GM12801 (cell line): ENCODE measurements around the gene CAMKK2.

Source experiments
- TF ChIP-seq, protein P1 (sequence below): IDR thresholded peaks from one replicate; pipeline ENCODE4 v1.5.1; 2011; ENCODE audit warnings: control low read depth; ENCODE audit not compliant: insufficient read length; ENCODE audit errors: extremely low read depth

Gene CAMKK2

DNA sequence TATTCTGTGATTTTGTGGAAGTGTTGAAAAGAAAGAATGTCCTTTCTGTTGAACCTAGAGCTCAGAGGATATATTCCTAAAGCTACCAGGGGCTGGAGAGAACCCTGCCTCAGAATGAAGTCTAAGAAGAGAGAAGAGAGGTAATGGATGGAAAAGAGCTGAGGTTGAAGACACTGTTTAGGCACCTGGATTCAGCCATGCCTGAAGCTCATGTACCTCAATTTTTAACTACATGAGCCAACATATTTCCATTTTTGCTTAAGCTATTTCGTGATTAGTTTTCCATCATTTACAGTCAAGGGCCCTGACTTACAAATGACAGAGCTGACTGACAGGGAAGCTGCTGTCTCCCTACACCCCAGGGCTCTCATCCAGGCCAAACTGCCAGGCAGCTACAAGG is 10.7 kb downstream of the CAMKK2 start:
- TF ChIP-seq, protein P1, sequence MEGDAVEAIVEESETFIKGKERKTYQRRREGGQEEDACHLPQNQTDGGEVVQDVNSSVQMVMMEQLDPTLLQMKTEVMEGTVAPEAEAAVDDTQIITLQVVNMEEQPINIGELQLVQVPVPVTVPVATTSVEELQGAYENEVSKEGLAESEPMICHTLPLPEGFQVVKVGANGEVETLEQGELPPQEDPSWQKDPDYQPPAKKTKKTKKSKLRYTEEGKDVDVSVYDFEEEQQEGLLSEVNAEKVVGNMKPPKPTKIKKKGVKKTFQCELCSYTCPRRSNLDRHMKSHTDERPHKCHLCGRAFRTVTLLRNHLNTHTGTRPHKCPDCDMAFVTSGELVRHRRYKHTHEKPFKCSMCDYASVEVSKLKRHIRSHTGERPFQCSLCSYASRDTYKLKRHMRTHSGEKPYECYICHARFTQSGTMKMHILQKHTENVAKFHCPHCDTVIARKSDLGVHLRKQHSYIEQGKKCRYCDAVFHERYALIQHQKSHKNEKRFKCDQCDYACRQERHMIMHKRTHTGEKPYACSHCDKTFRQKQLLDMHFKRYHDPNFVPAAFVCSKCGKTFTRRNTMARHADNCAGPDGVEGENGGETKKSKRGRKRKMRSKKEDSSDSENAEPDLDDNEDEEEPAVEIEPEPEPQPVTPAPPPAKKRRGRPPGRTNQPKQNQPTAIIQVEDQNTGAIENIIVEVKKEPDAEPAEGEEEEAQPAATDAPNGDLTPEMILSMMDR: no peak

DNA sequence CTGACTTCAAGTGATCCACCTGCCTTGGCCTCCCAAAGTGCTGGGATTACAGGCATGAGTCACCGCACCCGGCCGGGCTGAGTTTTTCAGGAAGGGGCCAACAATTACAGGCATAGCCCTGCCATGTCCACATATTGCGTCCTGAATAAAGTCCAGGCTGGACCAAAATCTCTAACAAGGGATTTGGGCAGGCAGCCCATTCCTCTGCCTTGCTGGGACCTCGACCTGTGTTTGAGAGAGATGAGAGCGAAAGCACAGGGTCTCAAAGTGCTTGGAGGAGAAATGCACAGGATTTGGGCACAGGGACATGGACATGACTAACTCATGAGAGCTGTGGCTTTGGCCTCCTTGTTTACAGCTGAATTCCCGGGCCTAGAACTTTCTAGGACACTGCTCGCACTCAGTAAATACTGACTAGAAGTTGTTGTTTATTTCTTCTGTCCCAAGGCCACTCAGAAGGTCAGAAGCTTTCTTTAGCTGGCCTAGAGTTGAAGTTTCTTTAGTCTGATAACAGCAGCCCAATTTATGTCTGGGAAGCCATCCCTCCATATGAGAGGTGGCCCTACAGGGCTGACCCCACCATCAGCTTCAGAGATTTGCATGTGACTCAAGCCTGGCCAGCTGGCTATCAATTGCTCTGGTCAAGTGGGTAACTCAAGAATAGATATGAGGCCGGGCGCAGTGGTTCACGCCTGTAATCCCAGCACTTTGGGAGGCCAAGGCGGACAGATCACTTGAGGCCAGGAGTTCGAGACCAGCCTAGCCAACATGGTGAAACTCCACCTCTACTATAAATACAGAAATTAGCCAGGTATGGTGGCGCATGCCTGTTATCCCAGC is 11.7 kb downstream of the CAMKK2 start:
- TF ChIP-seq, protein P1: no peak

DNA sequence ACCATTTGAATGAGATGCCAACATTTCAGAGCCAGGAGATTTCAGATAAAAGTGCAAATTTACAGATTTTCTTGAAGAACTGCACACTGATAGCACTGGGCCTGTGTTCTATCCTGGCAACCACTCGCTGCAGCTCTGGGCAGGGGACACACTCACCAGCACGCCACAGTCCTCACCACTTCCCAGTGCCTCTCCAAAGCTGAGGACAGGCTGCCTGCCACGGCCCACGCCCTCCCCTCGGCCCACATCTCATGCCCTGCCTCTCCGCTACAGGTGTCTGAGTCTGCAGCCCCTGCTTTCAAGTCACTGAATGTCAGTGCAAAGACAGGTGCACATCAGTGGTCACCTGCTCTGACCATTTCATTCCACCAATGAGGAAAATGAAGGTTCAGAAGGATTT is 12.7 kb downstream of the CAMKK2 start:
- TF ChIP-seq, protein P1: no peak

DNA sequence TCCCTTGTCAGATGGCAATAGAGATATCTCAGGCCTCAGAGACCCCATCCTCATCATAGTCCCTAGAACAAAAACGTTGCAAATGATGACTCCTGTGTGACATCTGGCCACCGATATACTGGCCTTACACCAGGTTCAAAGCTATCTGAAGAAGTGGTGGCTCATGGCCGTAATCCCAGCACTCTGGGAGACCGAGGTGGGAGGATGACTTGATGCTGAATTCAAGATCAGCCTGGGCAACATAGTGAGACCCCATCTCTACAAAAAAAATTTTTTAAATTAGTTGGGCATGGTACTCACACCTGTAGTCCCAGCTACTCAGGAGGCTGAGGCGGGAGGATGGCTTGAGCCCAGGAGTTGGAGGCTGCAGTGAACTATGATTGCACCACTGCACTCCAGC is 13.1 kb downstream of the CAMKK2 start:
- TF ChIP-seq, protein P1: no peak

DNA sequence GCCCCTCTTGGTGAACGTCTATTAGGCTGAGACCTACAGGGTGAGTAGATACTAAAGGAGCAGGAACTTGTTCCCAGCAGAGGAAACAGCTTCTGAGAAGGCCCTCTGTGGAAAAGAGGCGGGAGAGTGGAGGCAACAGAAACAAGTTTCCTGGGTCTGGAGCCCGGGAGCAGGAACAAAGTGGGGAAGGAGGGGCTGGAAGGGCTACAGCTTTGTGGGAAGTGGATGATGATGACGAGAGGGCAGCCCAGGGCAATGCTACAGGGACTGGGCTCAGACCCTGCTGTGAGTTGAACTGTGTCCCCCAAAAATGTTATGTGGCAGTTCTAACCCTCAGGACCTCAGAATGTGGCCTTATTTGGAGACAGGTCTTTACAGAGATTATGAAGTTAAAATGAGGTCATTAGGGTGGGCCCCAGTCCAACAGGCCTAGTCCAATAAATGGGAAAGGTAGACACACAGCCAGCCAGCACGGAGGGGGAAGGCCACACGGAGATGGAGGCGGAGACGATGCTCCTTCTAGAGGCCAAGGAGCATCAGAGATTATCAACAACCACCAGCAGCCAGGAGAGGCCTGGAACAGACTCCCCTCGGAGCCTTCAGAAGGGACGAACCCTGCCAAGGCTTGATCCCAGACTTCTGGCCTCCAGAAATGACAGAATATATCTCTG is 14.3 kb downstream of the CAMKK2 start:
- TF ChIP-seq, protein P1: no peak

DNA sequence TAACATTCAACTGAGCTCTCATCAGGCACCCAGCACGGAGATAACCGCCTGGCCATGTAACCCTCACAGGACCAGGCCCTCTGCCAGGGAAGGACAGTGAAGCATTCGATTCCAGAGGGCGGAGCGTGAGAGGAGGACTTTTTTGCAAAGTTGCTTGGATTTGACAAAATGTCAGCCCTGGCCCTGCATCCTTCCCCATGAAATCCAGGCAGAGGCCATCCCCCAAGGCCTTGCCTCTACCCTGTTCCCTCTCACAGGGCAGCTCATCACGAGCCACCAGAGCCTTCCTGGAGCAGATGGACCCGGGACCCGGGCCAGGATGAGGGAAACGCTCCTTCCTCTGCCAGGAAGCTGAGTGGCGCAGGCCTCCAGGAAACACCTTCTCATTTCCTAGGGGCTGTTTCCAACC is 17.0 kb downstream of the CAMKK2 start:
- TF ChIP-seq, protein P1: no peak

DNA sequence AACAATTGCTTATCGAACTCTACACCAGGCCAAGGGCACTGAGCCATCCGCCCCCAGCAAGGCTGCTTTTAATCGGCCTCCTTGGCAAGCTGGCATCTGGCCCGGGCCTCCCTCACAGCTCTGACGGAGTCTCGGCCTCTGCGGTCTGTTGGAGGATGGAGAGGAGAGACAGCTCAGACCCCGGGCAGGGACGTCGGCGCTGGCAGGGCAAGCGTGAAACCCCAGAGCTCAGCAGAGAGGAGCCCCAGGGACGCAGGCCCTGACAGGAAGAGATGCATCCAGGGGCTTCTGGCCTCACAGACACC is 17.5 kb downstream of the CAMKK2 start:
- TF ChIP-seq, protein P1: no peak
